WI38 (cell line): Measurements from ENCODE around the gene PRSS56.

Experiments
- H3K4me3 ChIP-seq: 2 replicates; pipeline ENCODE4 v1.5.1; 2011; ENCODE audit warnings: low read depth, mild to moderate bottlenecking, control low read depth, low read length
- CTCF ChIP-seq: IDR thresholded peaks from 2 replicates; pipeline ENCODE4 v1.5.1; 2012; ENCODE audit warnings: low read depth, mild to moderate bottlenecking, control low read depth, low read length

The PRSS56 gene

GRCh38 chr2:232488097-232488711 lies 32.0 kb upstream of the PRSS56 start:
- no peak overlapping the region for H3K4me3 ChIP-seq
- no peak for TF ChIP-seq CTCF

- no peak overlapping the region for H3K4me3 ChIP-seq
- no peak for TF ChIP-seq CTCF
Observed at GRCh38 chr2:232488721-232489300, 31.4 kb upstream of the PRSS56 start.

- TF ChIP-seq CTCF = no peak
Observed at GRCh38 chr2:232489516-232490220, 30.5 kb upstream of the PRSS56 start.

GRCh38 chr2:232490221-232491138 lies 29.7 kb upstream of the PRSS56 start:
- TF ChIP-seq CTCF = no peak

More at GRCh38 chr2:232489516-232490220, 30.5 kb upstream of the PRSS56 start:
- H3K4me3 ChIP-seq = no peak overlapping the region

GRCh38 chr2:232491139-232491780 lies 28.9 kb upstream of the PRSS56 start:
- no peak for TF ChIP-seq CTCF
- H3K4me3 ChIP-seq = no peak overlapping the region

More at GRCh38 chr2:232490221-232491138, 29.7 kb upstream of the PRSS56 start:
- no peak overlapping the region for H3K4me3 ChIP-seq

- no peak for TF ChIP-seq CTCF
- H3K4me3 ChIP-seq = no peak overlapping the region
Observed at GRCh38 chr2:232492236-232492848, 27.8 kb upstream of the PRSS56 start.
